Hematopoietic multipotent progenitor cell treated with erythropoietin and hydrocortisone succinate and interleukin-3 and kit ligand, for 8 days (in vitro differentiated cells): ENCODE data around the gene SEC14L1.

Experiments used
- DNase-seq: peaks from one replicate; pipeline ENCODE4 v3.0.0-alpha.2; 2015

SEC14L1 gene

DNA sequence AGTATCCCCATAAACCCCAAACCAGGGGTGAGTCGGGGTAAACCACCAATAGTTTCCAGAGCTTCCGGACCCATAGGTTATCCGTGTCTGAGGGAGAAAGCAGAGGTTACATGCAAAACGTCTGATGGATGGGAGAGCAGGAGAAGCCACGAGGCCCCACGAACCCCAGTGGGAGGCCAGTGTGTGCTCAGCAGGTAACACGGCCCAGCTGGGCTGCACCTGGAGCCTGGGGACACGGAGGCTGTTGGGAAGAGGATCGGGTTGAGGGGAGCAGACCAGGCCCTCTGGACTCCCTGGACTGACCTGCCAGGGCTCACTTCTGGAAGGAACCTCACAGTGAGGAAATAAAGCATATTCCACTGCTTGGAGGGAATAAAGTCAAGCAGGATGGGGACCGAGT is 78.1 kb downstream of the SEC14L1 start:
- no peak for DNase-seq

GRCh38 chr17:77222356-77222755 is 81.6 kb downstream of the SEC14L1 start:
- DNase-seq, result no peak

- DNase-seq, result no peak
Measured at GRCh38 chr17:77223642-77224420, 83.1 kb downstream of the SEC14L1 start.

DNA sequence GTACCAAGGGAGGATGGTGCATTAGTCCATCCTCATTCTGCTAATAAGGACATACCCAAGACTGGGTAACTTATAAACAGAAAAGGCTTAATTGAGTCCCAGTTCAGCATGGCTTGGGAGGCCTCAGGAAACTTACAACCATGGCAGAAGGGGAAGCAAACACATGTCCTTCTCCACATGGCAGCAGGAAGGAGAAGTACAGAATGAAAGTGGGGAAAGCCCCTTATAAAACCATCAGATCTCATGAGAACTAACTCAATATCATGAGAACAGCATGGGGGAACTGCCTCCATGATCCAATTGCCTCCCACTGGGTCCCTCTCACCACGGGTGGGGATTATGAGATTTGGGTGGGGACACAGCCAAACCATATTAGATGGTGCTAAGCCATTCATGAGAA is 84.5 kb downstream of the SEC14L1 start:
- DNase-seq, result no peak

- no peak for DNase-seq
Measured at GRCh38 chr17:77227461-77228240, 86.9 kb downstream of the SEC14L1 start.

- no peak for DNase-seq
Measured at GRCh38 chr17:77228241-77228752, 87.5 kb downstream of the SEC14L1 start.

- DNase-seq, result no peak
Measured at GRCh38 chr17:77228816-77229215, 88.0 kb downstream of the SEC14L1 start.

GRCh38 chr17:77229786-77230435 is 89.1 kb downstream of the SEC14L1 start:
- no peak for DNase-seq

- no peak for DNase-seq
Measured at GRCh38 chr17:77230436-77230830, 89.7 kb downstream of the SEC14L1 start.

DNA sequence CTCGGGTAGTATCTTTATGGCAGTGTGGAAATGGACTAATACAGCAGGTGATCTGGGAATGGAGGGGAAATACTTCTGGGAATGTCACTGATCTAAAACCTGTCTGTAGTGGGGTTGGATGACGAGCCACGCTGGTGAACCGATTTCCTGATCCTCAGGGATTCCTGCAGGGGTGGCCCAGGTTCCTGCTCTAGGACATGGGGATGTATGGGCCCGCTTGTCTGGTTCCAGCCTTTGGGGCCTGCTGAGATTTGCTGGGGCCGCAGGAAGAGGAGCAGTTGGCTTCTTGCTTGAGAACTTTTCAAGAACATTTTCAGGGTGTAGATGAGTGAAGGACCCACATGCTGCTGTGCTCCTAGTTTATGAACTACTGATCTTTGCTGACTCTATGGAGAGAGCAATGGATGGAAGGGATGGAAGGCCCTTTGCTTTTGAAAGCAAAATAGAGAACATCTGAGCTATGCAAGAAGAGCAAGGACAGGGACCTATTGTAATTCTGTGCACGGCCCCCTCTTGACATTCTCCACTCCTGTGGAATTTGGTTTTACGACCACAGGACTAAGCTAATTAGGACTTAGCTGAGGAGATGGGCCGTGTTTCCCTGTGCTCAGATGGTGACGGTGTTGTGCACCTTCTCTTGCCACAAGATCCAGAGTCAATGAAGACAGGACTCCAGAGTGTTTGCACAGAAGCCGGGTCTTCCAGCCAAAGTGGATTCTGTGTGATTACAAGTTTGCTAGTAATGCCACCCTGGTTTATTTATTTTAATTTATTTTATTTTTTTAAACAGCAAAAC is 90.5 kb downstream of the SEC14L1 start:
- no peak for DNase-seq

DNA sequence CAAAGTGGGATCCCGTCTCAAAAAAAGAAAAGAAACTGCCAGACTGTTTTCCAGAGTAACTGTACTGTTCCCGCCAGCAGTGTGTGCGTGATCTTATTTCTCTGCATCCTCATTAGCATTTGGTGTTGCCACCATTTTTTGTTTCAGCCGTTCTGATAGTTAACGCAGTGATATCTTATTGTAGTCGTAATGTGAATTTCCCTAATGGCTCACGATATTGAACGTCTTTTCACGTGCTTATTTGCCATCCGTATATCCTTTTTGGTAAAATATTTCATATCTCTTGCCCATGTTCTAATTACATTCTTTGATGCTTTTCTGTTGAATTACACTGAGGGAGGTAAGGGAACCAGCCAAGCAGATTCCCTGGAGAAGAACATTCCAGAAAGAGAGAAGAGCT is 92.4 kb downstream of the SEC14L1 start:
- DNase-seq, result no peak

GRCh38 chr17:77233635-77234334 is 93.0 kb downstream of the SEC14L1 start:
- peak; percentile 53 for DNase-seq

- no peak for DNase-seq
Measured at GRCh38 chr17:77234695-77235094, 93.9 kb downstream of the SEC14L1 start.

- peak; percentile 39 for DNase-seq
Measured at GRCh38 chr17:77235370-77235941, 94.7 kb downstream of the SEC14L1 start.

- no peak for DNase-seq
Measured at GRCh38 chr17:77237232-77238008, 96.7 kb downstream of the SEC14L1 start.

GRCh38 chr17:77240976-77241375 is 100.2 kb downstream of the SEC14L1 start:
- DNase-seq, result no peak

- no peak for DNase-seq
Measured at GRCh38 chr17:77242118-77242851, 101.5 kb downstream of the SEC14L1 start.

- DNase-seq, result no peak
Measured at GRCh38 chr17:77245162-77245926, 104.6 kb downstream of the SEC14L1 start.
